SJCRH30 (cell line): ENCODE measurements around the gene SELENOS. TPM values are rescaled to one million over a fixed set of nuclear protein-coding genes. Genes with fewer than 3 reads are reported as not detected.

ENCODE experiments used
- DNase-seq, 2 experiments: peaks; one replicate each; pipeline ENCODE4 v3.0.0-alpha.2; 2015 to 2020
- H3K27ac ChIP-seq: fragments of 250-450 bp; sonication (Bioruptor Pico); 2 replicates; pipeline ENCODE4 v1.5.1; 2020; ENCODE audit warnings: mild to moderate bottlenecking, moderate library complexity
- H3K27me3 ChIP-seq: fragments of 250-450 bp; sonication (Bioruptor Pico); 2 replicates; pipeline ENCODE4 v1.5.1; 2020; ENCODE audit warnings: mild to moderate bottlenecking, moderate library complexity
- H3K36me3 ChIP-seq: fragments of 250-450 bp; sonication (Bioruptor Pico); 2 replicates; pipeline ENCODE4 v1.5.1; 2020; ENCODE audit warnings: mild to moderate bottlenecking, moderate library complexity
- H3K4me1 ChIP-seq: fragments of 250-450 bp; sonication (Bioruptor Pico); 2 replicates; pipeline ENCODE4 v1.5.1; 2020; ENCODE audit warnings: mild to moderate bottlenecking, moderate library complexity
- H3K4me3 ChIP-seq: fragments of 250-450 bp; sonication (Bioruptor Pico); 2 replicates; pipeline ENCODE4 v1.5.1; 2020; ENCODE audit warnings: mild to moderate bottlenecking, moderate library complexity
- H3K9me3 ChIP-seq: fragments of 250-450 bp; sonication (Bioruptor Pico); replicated peaks from 2 replicates; pipeline ENCODE4 v1.5.1; 2020; ENCODE audit warnings: mild to moderate bottlenecking, moderate library complexity
- total RNA-seq: library from RNA; depleted of rRNA; stranded (reverse); fragments of >200 nt; shearing (Covaris generic); gene quantifications from 2 replicates; pipeline ENCODE4 v1.2.3, GENCODE V29; 2014

SELENOS gene
- total RNA-seq, 1 experiment from 2014 or later: 60.1 TPM

GRCh38 chr15:101273534-101273933, 3.8 kb downstream of the SELENOS start:
- no peak for DNase-seq
- no peaks in the 10 kb centered on the region for H3K9me3 ChIP-seq
- no peak overlapping the region for H3K4me3 ChIP-seq
- H3K27me3 ChIP-seq: no peaks in the 10 kb centered on the region
- peaks cover 54% of the 10 kb centered on the region for H3K36me3 ChIP-seq
- H3K27ac ChIP-seq: no peak overlapping the region
- H3K4me1 ChIP-seq: peaks cover 7% of the 10 kb centered on the region; the same call in 1 of the 2 replicates

- H3K4me1 ChIP-seq: no peaks in the 10 kb centered on the region
- H3K27ac ChIP-seq: no peak overlapping the region
- H3K9me3 ChIP-seq: no peaks in the 10 kb centered on the region
- DNase-seq: no peak
- H3K36me3 ChIP-seq: peaks cover 54% of the 10 kb centered on the region
- no peaks in the 10 kb centered on the region for H3K27me3 ChIP-seq
- H3K4me3 ChIP-seq: no peak overlapping the region
These were observed 4.7 kb downstream of the SELENOS start for GRCh38 chr15:101272584-101272983.

- H3K27me3 ChIP-seq: no peaks in the 10 kb centered on the region
- H3K36me3 ChIP-seq: peaks cover 47% of the 10 kb centered on the region
- no peak overlapping the region for H3K4me3 ChIP-seq
- H3K9me3 ChIP-seq: no peaks in the 10 kb centered on the region
- peaks cover 8% of the 10 kb centered on the region for H3K4me1 ChIP-seq
- H3K27ac ChIP-seq: no peak overlapping the region
- no peak for DNase-seq
These were observed 7.6 kb downstream of the SELENOS start for GRCh38 chr15:101269479-101270223.

GRCh38 chr15:101267320-101268104, 9.8 kb downstream of the SELENOS start:
- Histone ChIP-seq H3K36me3 (peaks cover 25% of the 10 kb centered on the region), H3K4me1 (peaks cover 8% of the 10 kb centered on the region), H3K27ac (no peak overlapping the region), H3K4me3 (no peak overlapping the region), H3K9me3 (no peaks in the 10 kb centered on the region), H3K27me3 (no peaks in the 10 kb centered on the region)
- DNase-seq: no peak

- no peak for DNase-seq
- Histone ChIP-seq H3K4me3 (no peak overlapping the region), H3K27ac (no peak overlapping the region), H3K36me3 (peaks cover 18% of the 10 kb centered on the region), H3K27me3 (no peaks in the 10 kb centered on the region), H3K9me3 (no peaks in the 10 kb centered on the region), H3K4me1 (peaks cover 8% of the 10 kb centered on the region)
These were observed 10.5 kb downstream of the SELENOS start for GRCh38 chr15:101266787-101267186.

DNA sequence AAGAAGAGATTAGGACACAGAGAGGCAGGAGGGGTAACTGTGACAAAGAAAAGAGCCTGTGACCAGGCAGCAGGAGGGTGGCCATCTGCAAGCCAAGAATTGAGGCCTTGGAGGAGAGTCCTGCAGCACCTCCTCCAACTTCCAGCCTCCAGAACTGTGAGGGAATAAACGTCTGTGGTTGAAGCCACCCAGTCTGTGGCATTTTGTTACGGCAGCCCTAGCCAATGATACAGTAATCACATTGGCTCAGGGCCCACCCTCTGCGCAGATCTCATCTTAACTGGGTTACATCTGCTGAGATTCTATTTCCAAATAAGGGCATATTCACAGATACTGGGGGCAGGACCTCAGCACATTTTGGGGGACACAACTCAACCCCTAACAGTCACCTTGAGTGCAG, 11.3 kb downstream of the SELENOS start:
- Histone ChIP-seq H3K4me1 (peaks cover 8% of the 10 kb centered on the region), H3K27ac (no peak overlapping the region), H3K4me3 (no peak overlapping the region), H3K9me3 (no peaks in the 10 kb centered on the region), H3K36me3 (peaks cover 11% of the 10 kb centered on the region), H3K27me3 (no peaks in the 10 kb centered on the region)
- peak; percentile 56 to 69 for DNase-seq

GRCh38 chr15:101264911-101265641, 12.2 kb downstream of the SELENOS start:
- no peak overlapping the region for H3K4me3 ChIP-seq
- no peak overlapping the region for H3K27ac ChIP-seq
- no peaks in the 10 kb centered on the region for H3K9me3 ChIP-seq
- DNase-seq: no peak
- no peaks in the 10 kb centered on the region for H3K27me3 ChIP-seq
- peaks cover 8% of the 10 kb centered on the region for H3K4me1 ChIP-seq
- H3K36me3 ChIP-seq: peaks cover 2% of the 10 kb centered on the region; the same call in 1 of the 2 replicates

GRCh38 chr15:101264011-101264410, 13.3 kb downstream of the SELENOS start:
- no peak overlapping the region for H3K27ac ChIP-seq
- no peak for DNase-seq
- peaks cover 8% of the 10 kb centered on the region for H3K4me1 ChIP-seq
- no peak overlapping the region for H3K4me3 ChIP-seq
- H3K36me3 ChIP-seq: no peaks in the 10 kb centered on the region
- no peaks in the 10 kb centered on the region for H3K9me3 ChIP-seq
- H3K27me3 ChIP-seq: no peaks in the 10 kb centered on the region

DNA sequence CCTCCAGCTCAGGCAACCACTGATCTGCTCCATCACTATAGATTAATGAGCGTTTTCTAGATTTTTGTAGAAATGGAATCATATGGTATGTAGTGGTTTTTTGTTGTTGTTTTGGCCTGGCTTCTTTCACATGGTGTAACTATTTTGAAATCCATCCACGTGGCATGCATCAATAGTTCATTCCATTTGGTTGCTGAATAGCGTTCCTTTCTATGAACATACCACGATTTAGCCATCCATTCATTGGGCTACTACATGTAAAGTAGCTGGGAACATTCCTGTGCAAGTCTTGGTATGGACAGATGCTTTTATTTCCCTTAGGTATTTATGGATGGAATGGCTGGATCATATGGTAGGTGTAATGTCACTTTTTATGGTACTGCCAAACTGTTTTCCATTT, 14.7 kb downstream of the SELENOS start:
- Histone ChIP-seq H3K4me3 (no peak overlapping the region), H3K27ac (no peak overlapping the region), H3K27me3 (no peaks in the 10 kb centered on the region), H3K4me1 (peaks cover 8% of the 10 kb centered on the region), H3K9me3 (no peaks in the 10 kb centered on the region), H3K36me3 (no peaks in the 10 kb centered on the region)
- DNase-seq: no peak

DNA sequence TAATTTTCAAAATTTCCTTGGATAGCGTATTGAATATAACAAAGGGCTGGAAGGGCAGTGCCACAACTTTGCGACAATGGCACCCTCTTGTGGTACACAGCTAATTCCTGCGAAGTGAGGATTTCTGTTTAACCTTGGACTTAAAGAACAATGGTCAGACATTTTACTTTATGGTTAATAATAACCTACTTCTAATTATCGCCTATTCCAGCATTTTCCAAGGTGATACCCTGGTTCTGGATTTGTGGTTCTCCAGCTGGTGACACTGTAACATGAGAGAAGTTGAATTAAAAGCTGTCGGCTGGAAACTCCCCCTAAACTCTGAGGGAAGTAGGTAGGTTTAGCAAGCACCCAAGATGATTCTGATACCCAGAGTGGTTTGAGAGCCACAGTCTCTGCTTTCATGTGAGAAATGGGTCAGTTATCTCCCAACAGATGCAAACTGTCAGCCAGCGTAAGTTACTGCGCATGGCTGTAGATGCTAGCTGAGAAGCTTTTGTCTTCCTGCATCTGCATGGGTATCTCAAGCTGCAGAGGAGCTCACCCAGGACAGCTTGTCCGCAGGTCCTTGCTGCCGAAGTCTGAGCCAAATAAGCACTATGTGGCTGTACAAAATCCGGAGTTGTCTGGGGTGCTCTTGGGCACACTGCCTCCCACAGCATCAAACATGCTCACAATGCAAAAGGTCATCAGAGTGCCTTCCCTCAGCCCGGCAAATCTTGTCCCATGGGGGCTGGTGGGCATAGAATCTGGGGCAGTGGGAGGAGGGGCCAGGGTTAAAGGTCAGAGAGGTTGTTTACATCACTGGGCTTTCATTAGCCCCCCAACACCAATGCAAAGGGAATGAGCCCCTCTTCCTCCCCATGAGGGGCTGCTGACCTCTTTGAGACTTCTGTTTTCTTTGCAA, 18.8 kb downstream of the SELENOS start:
- peak overlapping the region; percentile 4; the same call in 1 of the 2 replicates for H3K4me3 ChIP-seq
- peaks cover 8% of the 10 kb centered on the region for H3K4me1 ChIP-seq
- no peaks in the 10 kb centered on the region for H3K9me3 ChIP-seq
- no peaks in the 10 kb centered on the region for H3K36me3 ChIP-seq
- no peak overlapping the region for H3K27ac ChIP-seq
- H3K27me3 ChIP-seq: no peaks in the 10 kb centered on the region
- DNase-seq: peak; percentile 61 to 87

- no peak for DNase-seq
- no peak overlapping the region for H3K27ac ChIP-seq
- no peak overlapping the region for H3K4me3 ChIP-seq
- H3K4me1 ChIP-seq: peaks cover 12% of the 10 kb centered on the region
- H3K9me3 ChIP-seq: no peaks in the 10 kb centered on the region
- no peaks in the 10 kb centered on the region for H3K27me3 ChIP-seq
- no peaks in the 10 kb centered on the region for H3K36me3 ChIP-seq
These were observed 20.5 kb downstream of the SELENOS start for GRCh38 chr15:101256757-101257156.

GRCh38 chr15:101255615-101256241, 21.6 kb downstream of the SELENOS start:
- peaks cover 12% of the 10 kb centered on the region for H3K4me1 ChIP-seq
- H3K4me3 ChIP-seq: no peak overlapping the region
- no peaks in the 10 kb centered on the region for H3K27me3 ChIP-seq
- no peaks in the 10 kb centered on the region for H3K36me3 ChIP-seq
- peak in 1 of 2 experiments; percentile 65 for DNase-seq
- H3K27ac ChIP-seq: no peak overlapping the region
- H3K9me3 ChIP-seq: no peaks in the 10 kb centered on the region

DNA sequence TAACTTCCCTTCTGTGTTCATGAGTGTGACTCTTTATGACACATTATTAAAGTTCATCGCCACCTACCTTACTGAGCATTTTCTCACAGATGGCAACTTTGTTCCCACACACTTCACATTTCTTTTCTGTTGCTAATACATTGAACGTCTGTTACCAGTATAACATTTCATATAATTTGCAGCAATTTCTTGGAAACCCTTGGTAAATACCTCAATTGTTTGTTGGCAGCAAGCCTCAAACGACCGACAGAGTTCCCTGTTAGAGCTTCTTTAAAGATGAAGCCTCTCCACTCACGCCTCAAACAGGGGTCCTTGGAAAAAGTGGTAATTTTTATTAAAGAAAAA, 22.3 kb downstream of the SELENOS start:
- Histone ChIP-seq H3K4me1 (peaks cover 12% of the 10 kb centered on the region), H3K9me3 (no peaks in the 10 kb centered on the region), H3K36me3 (no peaks in the 10 kb centered on the region), H3K27me3 (no peaks in the 10 kb centered on the region), H3K4me3 (no peak overlapping the region), H3K27ac (no peak overlapping the region)
- DNase-seq: no peak
